Lung (tissue), 12 donors: ENCODE data around the gene PTPRN2. TPM values are rescaled to one million over a fixed set of nuclear protein-coding genes. Genes with fewer than 3 reads are reported as not detected.

Source experiments
- ATAC-seq: fragments of 200-7000 bp; cut with Tn5 transposase; one replicate; pipeline ENCODE4 v1.9.1; 2020; ENCODE audit warnings: moderate number of reproducible peaks; ENCODE audit not compliant: insufficient read depth, low FRiP score
- DNase-seq, 3 donors: peaks; one replicate each; pipeline ENCODE4 v3.0.0-alpha.2; 2013 to 2017
- H3K27ac ChIP-seq, 2 donors: one replicate each; pipeline ENCODE4 v1.5.1; 2013; ENCODE audit warnings: mild to moderate bottlenecking in 2 of 2, moderate library complexity in 2 of 2, control low read depth in 1 of 2, inconsistent platforms in 1 of 2, low read depth in 1 of 2, low read length in 1 of 2
- H3K27me3 ChIP-seq, 3 donors: one replicate each; pipeline ENCODE4 v1.5.1; 2013; ENCODE audit warnings: low read length in 2 of 3; ENCODE audit not compliant: control insufficient read depth in 3 of 3, insufficient read depth in 3 of 3
- H3K36me3 ChIP-seq, 4 donors: one replicate each; pipeline ENCODE4 v1.5.1; 2013; ENCODE audit warnings: low read length in 4 of 4, mild to moderate bottlenecking in 1 of 4, moderate library complexity in 1 of 4; ENCODE audit not compliant: control insufficient read depth in 4 of 4, insufficient read depth in 4 of 4
- H3K4me1 ChIP-seq, 5 donors: one replicate each; pipeline ENCODE4 v1.5.1; 2013; ENCODE audit warnings: low read length in 5 of 5, mild to moderate bottlenecking in 2 of 5, moderate library complexity in 1 of 5; ENCODE audit not compliant: control insufficient read depth in 5 of 5, insufficient read depth in 5 of 5
- H3K4me3 ChIP-seq: one replicate; pipeline ENCODE4 v1.5.1; 2013; ENCODE audit warnings: mild to moderate bottlenecking, control low read depth, moderate library complexity
- H3K9ac ChIP-seq, 2 donors: one replicate each; pipeline ENCODE4 v1.5.1; 2013; ENCODE audit warnings: low read length in 2 of 2, control low read depth in 1 of 2; ENCODE audit not compliant: insufficient read depth in 1 of 2
- H3K9me3 ChIP-seq, 4 donors: one replicate each; pipeline ENCODE4 v1.5.1; 2013; ENCODE audit warnings: low read length in 3 of 4, mild to moderate bottlenecking in 1 of 4, moderate library complexity in 1 of 4; ENCODE audit not compliant: control insufficient read depth in 4 of 4, insufficient read depth in 3 of 4
- WGBS, 2 donors: extraction: QIAGEN DNeasy Blood & Tissue Kit; methylation state at CpG; one replicate each; pipeline ENCODE4 v1.1.7; 2013; 5-methylcytosine and 5-hydroxymethylcytosine counted together
- polyA plus RNA-seq, 2 donors: library from polyadenylated mRNA; stranded (reverse); fragments of 200-250 nt; gene quantifications; one replicate each; pipeline ENCODE4 v1.2.1, GENCODE V29; 2013
- total RNA-seq, 2 donors: library from RNA; depleted of rRNA in 1 of 2; stranded (reverse); fragments of >200 nt in 1 of 2; gene quantifications; one replicate each; pipeline ENCODE4 v1.2.1, GENCODE V29; 2014 to 2021
- TF ChIP-seq, protein P1 (sequence below): IDR thresholded peaks from 2 replicates; pipeline ENCODE4 v1.5.1; 2012; ENCODE audit warnings: mild to moderate bottlenecking; ENCODE audit errors: control extremely low read depth, extremely low read depth
- donor health status: control.
- donor health status: control.
- donor health status: Bipolar disorder and iron deficiency.
- donor health status: healthy.
- donor health status: DM: yes; HTN: yes; CAD: no.

PTPRN2 gene
- total and polyA plus RNA-seq, 4 donors: 2.1 to 7.4 (median 4.4) TPM

- WGBS, 2 donors: 55 to 70% methylated on average over 5 of the region's 5 CpGs
- ATAC-seq (no peak), DNase-seq (no peak)
- Histone ChIP-seq H3K4me1 (no peaks in the 10 kb centered on the region), H3K9me3 (no peaks in the 10 kb centered on the region), H3K4me3 (no peak overlapping the region), H3K9ac (no peak overlapping the region), H3K27me3 (no peaks in the 10 kb centered on the region), H3K36me3 (no peaks in the 10 kb centered on the region), H3K27ac (no peak overlapping the region)
- TF ChIP-seq, protein P1, sequence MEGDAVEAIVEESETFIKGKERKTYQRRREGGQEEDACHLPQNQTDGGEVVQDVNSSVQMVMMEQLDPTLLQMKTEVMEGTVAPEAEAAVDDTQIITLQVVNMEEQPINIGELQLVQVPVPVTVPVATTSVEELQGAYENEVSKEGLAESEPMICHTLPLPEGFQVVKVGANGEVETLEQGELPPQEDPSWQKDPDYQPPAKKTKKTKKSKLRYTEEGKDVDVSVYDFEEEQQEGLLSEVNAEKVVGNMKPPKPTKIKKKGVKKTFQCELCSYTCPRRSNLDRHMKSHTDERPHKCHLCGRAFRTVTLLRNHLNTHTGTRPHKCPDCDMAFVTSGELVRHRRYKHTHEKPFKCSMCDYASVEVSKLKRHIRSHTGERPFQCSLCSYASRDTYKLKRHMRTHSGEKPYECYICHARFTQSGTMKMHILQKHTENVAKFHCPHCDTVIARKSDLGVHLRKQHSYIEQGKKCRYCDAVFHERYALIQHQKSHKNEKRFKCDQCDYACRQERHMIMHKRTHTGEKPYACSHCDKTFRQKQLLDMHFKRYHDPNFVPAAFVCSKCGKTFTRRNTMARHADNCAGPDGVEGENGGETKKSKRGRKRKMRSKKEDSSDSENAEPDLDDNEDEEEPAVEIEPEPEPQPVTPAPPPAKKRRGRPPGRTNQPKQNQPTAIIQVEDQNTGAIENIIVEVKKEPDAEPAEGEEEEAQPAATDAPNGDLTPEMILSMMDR: no peak
Measured at GRCh38 chr7:157795199-157795598, 792.4 kb downstream of the PTPRN2 start.

- no peak for DNase-seq
- no peak overlapping the region for H3K27ac ChIP-seq
- no peaks in the 10 kb centered on the region for H3K9me3 ChIP-seq
- peaks cover 0 to 2% (median 0%) of the 10 kb centered on the region in 3 donors for H3K27me3 ChIP-seq
- no peaks in the 10 kb centered on the region for H3K36me3 ChIP-seq
- TF ChIP-seq, protein P1: no peak
- 78 to 80% methylated on average over 4 of the region's 4 CpGs for WGBS, 2 donors
- no peak overlapping the region for H3K9ac ChIP-seq
- no peak overlapping the region for H3K4me3 ChIP-seq
- no peaks in the 10 kb centered on the region for H3K4me1 ChIP-seq
- ATAC-seq: no peak
Measured at GRCh38 chr7:157794746-157795065, 792.9 kb downstream of the PTPRN2 start.

DNA sequence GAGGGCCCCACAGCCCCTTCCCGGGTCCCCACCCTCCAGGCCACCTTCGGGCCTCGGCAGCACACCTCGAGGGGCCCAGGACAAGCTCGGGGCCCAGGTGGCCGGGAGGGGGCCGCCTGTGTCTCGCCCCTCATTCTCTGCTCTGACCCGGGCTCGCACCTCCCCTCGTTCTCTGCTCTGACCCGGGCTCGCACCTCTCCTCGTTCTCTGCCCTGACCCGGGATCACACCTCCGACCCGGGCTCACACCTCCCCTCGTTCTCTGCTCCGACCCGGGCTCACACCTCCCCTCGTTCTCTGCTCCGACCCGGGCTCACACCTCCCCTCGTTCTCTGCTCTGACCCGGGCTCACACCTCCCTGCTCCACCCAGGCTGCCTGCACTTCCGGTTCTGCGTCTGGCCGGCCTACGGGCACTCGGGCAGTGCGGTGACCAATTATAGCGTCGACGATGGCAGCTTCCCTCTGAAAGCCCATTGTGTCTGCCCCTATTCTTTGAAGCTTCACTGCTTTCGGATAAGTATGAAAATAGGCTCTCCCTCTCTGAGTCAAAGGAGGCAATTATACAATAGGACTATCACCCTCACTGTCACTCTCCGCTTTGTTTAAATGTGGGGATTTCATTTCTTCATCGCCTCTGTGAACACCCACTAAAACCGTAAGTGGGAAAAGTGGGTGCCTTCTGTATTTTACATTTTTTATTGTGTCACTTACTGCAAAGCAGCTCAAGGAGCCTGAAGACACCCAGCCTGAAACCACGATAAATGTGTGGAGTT lies 793.5 kb downstream of the PTPRN2 start:
- no peaks in the 10 kb centered on the region for H3K36me3 ChIP-seq
- whole genome bisulfite sequencing, 2 donors: 76 to 81% methylated on average over 39 of the region's 39 CpGs
- TF ChIP-seq, protein P1: no peak
- no peak for DNase-seq
- no peak overlapping the region for H3K27ac ChIP-seq
- ATAC-seq: no peak
- H3K9me3 ChIP-seq: no peaks in the 10 kb centered on the region
- H3K27me3 ChIP-seq: peaks cover 0 to 2% (median 0%) of the 10 kb centered on the region in 3 donors
- no peak overlapping the region for H3K4me3 ChIP-seq
- no peaks in the 10 kb centered on the region for H3K4me1 ChIP-seq
- H3K9ac ChIP-seq: no peak overlapping the region

DNA sequence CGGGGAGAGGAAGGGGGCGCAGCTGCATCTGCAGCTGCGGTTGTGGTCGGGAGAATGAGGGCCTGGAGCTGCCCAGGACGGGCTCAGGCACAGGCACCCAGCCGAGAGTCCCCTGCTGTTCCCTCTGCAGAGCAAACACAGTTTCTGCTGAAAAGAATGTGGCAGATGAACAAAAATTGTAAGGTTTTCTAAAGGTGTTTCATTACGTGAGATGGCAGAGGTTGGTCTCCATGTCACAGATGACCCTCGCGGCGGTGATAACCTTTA lies 794.6 kb downstream of the PTPRN2 start:
- Histone ChIP-seq H3K27ac (no peak overlapping the region), H3K27me3 (peaks cover 0 to 2% (median 0%) of the 10 kb centered on the region in 3 donors), H3K36me3 (no peaks in the 10 kb centered on the region), H3K9me3 (no peaks in the 10 kb centered on the region), H3K4me1 (no peaks in the 10 kb centered on the region), H3K4me3 (no peak overlapping the region), H3K9ac (no peak overlapping the region)
- 62 to 73% methylated on average over 10 of the region's 10 CpGs for WGBS, 2 donors
- ATAC-seq (no peak), DNase-seq (no peak)
- TF ChIP-seq, protein P1: no peak
